ENCODE results near the gene PSMB11. TPM values are rescaled to one million over a fixed set of nuclear protein-coding genes. Genes with fewer than 3 reads are reported as not detected.
A peak's percentile ranks its signal among the peaks of the same experiment; 100 is the strongest.

PSMB11 gene
- total and polyA plus RNA-seq, 2 donors (not counting 3 experiments of a cell fraction or from before 2014, with no cell fraction given): not detected

DNA sequence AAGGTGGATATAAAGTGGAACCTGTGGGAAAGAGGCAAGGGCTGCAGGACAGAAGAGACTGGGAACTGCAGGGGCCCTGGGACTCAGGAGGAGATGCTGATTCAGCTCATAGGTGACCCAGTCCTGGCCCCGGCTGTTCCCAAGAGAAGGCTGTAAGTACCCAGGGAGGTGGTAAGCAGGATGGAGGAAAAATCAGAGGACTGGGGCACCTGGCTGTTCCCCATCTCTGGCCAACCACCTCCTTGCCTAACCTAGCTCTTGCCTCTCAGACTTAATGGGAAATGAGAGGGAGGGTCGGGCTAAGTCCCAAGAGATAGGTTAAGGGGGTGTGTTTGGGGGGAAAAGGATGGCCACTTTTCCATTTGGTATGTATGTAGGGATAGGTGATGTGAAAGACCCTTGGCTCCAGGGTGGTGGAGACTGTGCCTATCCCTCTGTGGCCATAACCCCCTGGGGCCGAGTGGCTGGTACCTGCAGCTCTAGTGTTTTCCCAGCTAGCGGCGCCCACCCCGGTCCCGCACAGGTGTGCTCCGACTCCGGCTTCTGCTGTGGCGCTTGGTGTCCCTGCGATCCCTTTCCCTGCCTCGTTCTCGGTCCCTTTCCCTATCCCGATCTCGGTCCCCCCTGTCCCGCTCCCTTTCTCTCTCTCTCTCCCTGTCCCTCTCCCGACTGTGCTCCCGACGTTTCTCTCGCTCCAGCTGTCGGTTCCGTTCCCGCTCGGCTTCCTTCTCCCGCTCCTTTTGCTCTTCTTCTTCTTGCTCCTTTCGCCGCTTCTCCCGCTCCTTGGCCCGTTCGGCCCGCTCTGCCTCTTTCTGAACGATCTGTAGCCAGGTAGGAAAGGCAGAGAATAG is 16.9 kb downstream of the PSMB11 start:
- intact Hi-C loops (cut with micrococcal nuclease) (loop anchor here (1.0 to 10.0 kb wide), 6 partner anchors 65 to 502 kb away; partner anchors contain the start of genes MRPL52 and PRMT5), dilution Hi-C loops (cut with MboI; ENCODE audit: extremely low pct_ligation_motif_present, low sequenced_read_pairs) (no loop called here)
- FAIRE-seq (no peak), DNase-seq (ENCODE audit: low read depth, low spot score) (no peak)
- Histone ChIP-seq H3K9ac (replicated peaks; ENCODE audit: extremely low read depth, insufficient read depth, low read length) (no peak overlapping the region), H2AFZ (ENCODE audit: low read depth, low read length) (no peak overlapping the region), H3K9me1 (replicated peaks; ENCODE audit: control insufficient read depth, extremely low read depth, insufficient read depth, low read length) (no peaks in the 10 kb centered on the region), H4K20me1 (replicated peaks; ENCODE audit: control insufficient read depth, extremely low read depth, insufficient read depth, low read length) (no peaks in the 10 kb centered on the region), H3K9me3 (replicated peaks; ENCODE audit: control insufficient read depth, insufficient read depth, low read length) (no peaks in the 10 kb centered on the region), H3K4me1 (ENCODE audit: control insufficient read depth, extremely low read depth, insufficient read depth, low read length) (peaks cover 39% of the 10 kb centered on the region), H3K27ac (ENCODE audit: insufficient read depth, low read depth, low read length) (no peak overlapping the region), H3K27me3 (ENCODE audit: control insufficient read depth in 2 of 2, insufficient read depth in 2 of 2, low read length in 2 of 2) (no peaks in the 10 kb centered on the region), H3K79me2 (ENCODE audit: control insufficient read depth, insufficient read depth, low read length) (peaks cover 3% of the 10 kb centered on the region), H3K36me3 (ENCODE audit: control insufficient read depth in 2 of 2, extremely low read depth in 1 of 2, insufficient read depth in 2 of 2, low read length in 2 of 2) (peaks cover 30% of the 10 kb centered on the region in 2 experiments), H3K4me2 (ENCODE audit: insufficient read depth, low read length) (no peak overlapping the region), H3K4me3 (replicated peaks in 1 of 3; ENCODE audit: insufficient read depth in 1 of 3, low read depth in 1 of 3, low read length in 3 of 3) (no peak overlapping the region)
- CTCF ChIA-PET: interaction anchor here (0.8 to 13.4 kb wide), 25 partner anchors 10 to 503 kb away, joined by 3 to 1071 read pairs (median 7); partner anchors contain the start of genes ACIN1, AJUBA, C14orf119 and HAUS4
- POLR2A ChIA-PET: interaction anchor here (1.0 to 1.6 kb wide), 6 partner anchors 12 to 77 kb away, joined by 3 to 13 read pairs (median 6); partner anchors contain the start of genes AJUBA and PSMB5
- TF ChIP-seq POLR2AphosphoS5 (IDR thresholded peaks at IDR 0.05; ENCODE audit: insufficient read depth, low read depth, low read length): no peak
- BruUV-seq (replicated peaks): TSS peak; percentile 47

DNA sequence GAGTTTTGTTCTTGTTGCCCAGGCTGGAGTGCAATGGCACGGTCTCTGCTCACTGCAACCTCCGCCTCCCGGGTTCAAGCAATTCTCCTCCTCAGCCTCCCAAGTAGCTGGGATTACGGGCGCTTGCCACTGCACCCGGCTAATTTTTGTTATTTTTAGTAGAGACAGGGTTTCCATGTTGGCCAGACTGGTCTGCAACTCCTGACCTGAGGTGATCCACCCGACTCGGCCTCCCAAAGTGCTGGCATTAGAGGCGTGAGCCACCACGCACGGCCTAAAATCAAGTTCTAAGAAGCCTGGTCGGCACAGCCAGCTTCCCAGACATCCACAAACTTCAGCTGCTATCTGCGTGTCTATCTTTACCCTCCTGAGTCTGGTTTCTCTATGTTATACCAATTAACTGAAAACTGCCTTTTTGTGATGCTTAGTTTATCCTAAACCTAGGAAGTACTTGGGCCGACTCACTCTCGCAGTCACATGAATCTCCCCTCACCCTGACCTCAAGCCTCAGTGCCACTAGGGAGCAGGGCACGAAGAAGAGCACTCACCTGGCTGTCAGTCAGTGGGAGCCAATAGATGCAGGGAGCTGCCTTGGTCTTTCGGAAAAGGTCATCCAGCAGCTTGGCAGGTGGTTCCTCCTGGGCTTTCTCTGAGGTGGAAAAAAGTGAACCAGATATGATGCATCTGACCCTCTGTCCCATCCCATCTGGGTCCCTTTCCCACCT is 18.7 kb downstream of the PSMB11 start:
- POLR2A ChIA-PET: interaction anchor here (0.7 kb wide), 1 partner anchor 665 kb away, joined by 4 read pairs; no protein-coding TSS in a partner anchor
- intact Hi-C loops (cut with micrococcal nuclease): no loop called here

More for the DNA sequence above, 18.7 kb downstream of the PSMB11 start:
- no peaks in the 10 kb centered on the region for H3K9me3 ChIP-seq (replicated peaks; ENCODE audit: control insufficient read depth, insufficient read depth, low read length)
- no peak for DNase-seq (ENCODE audit: low read depth, low spot score)
- no peak overlapping the region for H2AFZ ChIP-seq (ENCODE audit: low read depth, low read length)
- H4K20me1 ChIP-seq (replicated peaks; ENCODE audit: control insufficient read depth, extremely low read depth, insufficient read depth, low read length): no peaks in the 10 kb centered on the region
- no peak overlapping the region for H3K9ac ChIP-seq (replicated peaks; ENCODE audit: extremely low read depth, insufficient read depth, low read length)
- dilution Hi-C loops (cut with MboI; ENCODE audit: extremely low pct_ligation_motif_present, low sequenced_read_pairs): loop anchor here (10.0 kb wide), 1 partner anchor 76 kb away; the partner anchor contains the start of gene AJUBA
- H3K36me3 ChIP-seq (ENCODE audit: control insufficient read depth in 2 of 2, extremely low read depth in 1 of 2, insufficient read depth in 2 of 2, low read length in 2 of 2): peaks cover 34 to 37% of the 10 kb centered on the region in 2 experiments
- H3K79me2 ChIP-seq (ENCODE audit: control insufficient read depth, insufficient read depth, low read length): peaks cover 10% of the 10 kb centered on the region
- no peaks in the 10 kb centered on the region for H3K9me1 ChIP-seq (replicated peaks; ENCODE audit: control insufficient read depth, extremely low read depth, insufficient read depth, low read length)
- no peak overlapping the region for H3K4me3 ChIP-seq (replicated peaks in 1 of 3; ENCODE audit: insufficient read depth in 1 of 3, low read depth in 1 of 3, low read length in 3 of 3)
- CTCF ChIA-PET: interaction anchor here (0.6 to 13.4 kb wide), 5 partner anchors 8 to 1645 kb away, joined by 3 to 1071 read pairs (median 6); partner anchors contain the start of gene AJUBA
- no peaks in the 10 kb centered on the region for H3K27me3 ChIP-seq (ENCODE audit: control insufficient read depth in 2 of 2, insufficient read depth in 2 of 2, low read length in 2 of 2)
- peaks cover 40% of the 10 kb centered on the region for H3K4me1 ChIP-seq (ENCODE audit: control insufficient read depth, extremely low read depth, insufficient read depth, low read length)
- FAIRE-seq: no peak
- peak overlapping the region; percentile 0 for H3K27ac ChIP-seq (ENCODE audit: insufficient read depth, low read depth, low read length)
- TF ChIP-seq, protein P1, sequence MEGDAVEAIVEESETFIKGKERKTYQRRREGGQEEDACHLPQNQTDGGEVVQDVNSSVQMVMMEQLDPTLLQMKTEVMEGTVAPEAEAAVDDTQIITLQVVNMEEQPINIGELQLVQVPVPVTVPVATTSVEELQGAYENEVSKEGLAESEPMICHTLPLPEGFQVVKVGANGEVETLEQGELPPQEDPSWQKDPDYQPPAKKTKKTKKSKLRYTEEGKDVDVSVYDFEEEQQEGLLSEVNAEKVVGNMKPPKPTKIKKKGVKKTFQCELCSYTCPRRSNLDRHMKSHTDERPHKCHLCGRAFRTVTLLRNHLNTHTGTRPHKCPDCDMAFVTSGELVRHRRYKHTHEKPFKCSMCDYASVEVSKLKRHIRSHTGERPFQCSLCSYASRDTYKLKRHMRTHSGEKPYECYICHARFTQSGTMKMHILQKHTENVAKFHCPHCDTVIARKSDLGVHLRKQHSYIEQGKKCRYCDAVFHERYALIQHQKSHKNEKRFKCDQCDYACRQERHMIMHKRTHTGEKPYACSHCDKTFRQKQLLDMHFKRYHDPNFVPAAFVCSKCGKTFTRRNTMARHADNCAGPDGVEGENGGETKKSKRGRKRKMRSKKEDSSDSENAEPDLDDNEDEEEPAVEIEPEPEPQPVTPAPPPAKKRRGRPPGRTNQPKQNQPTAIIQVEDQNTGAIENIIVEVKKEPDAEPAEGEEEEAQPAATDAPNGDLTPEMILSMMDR (IDR thresholded peaks at IDR 0.05; ENCODE audit: extremely low read depth in 1 of 2, insufficient read depth in 1 of 2, low read depth in 1 of 2, low read length in 2 of 2): no peak
- no peak for TF ChIP-seq POLR2AphosphoS5 (IDR thresholded peaks at IDR 0.05; ENCODE audit: insufficient read depth, low read depth, low read length)
- no peak for TF ChIP-seq FOS (IDR thresholded peaks at IDR 0.05; ENCODE audit: borderline replicate concordance, insufficient read depth, low read length)
- no peak for TF ChIP-seq POLR2A (IDR thresholded peaks at IDR 0.05; ENCODE audit: low read depth, low read length)
- TF ChIP-seq, protein P2, sequence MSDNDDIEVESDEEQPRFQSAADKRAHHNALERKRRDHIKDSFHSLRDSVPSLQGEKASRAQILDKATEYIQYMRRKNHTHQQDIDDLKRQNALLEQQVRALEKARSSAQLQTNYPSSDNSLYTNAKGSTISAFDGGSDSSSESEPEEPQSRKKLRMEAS (IDR thresholded peaks at IDR 0.05; ENCODE audit: insufficient read depth, insufficient read length): no peak
- no peak for TF ChIP-seq MYC (IDR thresholded peaks at IDR 0.05; ENCODE audit: low read depth, low read length)
- TF ChIP-seq GATA2 (IDR thresholded peaks at IDR 0.05; ENCODE audit: insufficient read depth, insufficient read length, low read depth, low read length): no peak
- no peak for TF ChIP-seq EZH2 (IDR thresholded peaks at IDR 0.05; ENCODE audit: borderline replicate concordance, low read depth, low read length, severe bottlenecking)
- TF ChIP-seq JUN (IDR thresholded peaks at IDR 0.05; ENCODE audit: borderline replicate concordance, insufficient read depth, insufficient read length, low read depth): no peak
- H3K4me2 ChIP-seq (ENCODE audit: insufficient read depth, low read length): no peak overlapping the region
- no TSS peak for BruUV-seq (replicated peaks)
